ENCODE data around the gene ATN1. TPM values are rescaled to one million over a fixed set of nuclear protein-coding genes. Genes with fewer than 3 reads are reported as not detected.

Gene ATN1
- total RNA-seq, 2 experiments from 2014 or later = 0.98 to 6.7 TPM

DNA sequence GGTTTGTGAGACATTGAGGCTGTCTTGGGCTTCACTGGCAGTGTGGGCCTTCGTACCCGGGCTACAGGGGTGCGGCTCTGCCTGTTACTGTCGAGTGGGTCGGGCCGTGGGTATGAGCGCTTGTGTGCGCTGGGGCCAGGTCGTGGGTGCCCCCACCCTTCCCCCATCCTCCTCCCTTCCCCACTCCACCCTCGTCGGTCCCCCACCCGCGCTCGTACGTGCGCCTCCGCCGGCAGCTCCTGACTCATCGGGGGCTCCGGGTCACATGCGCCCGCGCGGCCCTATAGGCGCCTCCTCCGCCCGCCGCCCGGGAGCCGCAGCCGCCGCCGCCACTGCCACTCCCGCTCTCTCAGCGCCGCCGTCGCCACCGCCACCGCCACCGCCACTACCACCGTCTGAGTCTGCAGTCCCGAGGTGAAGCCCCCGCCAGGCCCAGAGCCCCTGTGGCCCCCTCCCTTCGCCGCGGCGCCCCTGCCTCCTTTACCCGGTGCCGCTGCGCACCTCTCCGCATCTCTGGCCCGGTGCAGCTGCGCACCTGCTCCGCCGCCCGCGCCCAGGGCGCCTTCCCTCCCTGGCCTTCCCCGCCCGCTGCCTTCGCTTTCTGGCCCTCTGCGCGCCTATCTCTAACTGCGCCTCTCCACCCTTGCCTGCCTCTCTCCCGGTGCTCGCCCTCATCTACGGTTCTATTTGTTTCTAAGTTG is 13.4 kb upstream of the ATN1 start, which contains the start of gene ENO2:
Gene ENO2, plus strand, starts transcription at position 335 of the 701 bp plus-strand sequence. CDS start 1,253 bp downstream, outside the sequence.
- POLR2A ChIA-PET = interaction anchor here (0.7 to 1.4 kb wide), 6 partner anchors 9 to 62 kb away, joined by 3 to 5 read pairs (median 4); partner anchors contain the start of genes C12orf57, RNU7-1 and USP5
- intact Hi-C loops (cut with micrococcal nuclease; ENCODE audit: unreplicated experiment) = loop anchor here (1.0 to 2.0 kb wide), 2 partner anchors 23 to 42 kb away; partner anchors contain the start of gene SPSB2
- BruUV-seq (replicated peaks) = no TSS peak

DNA sequence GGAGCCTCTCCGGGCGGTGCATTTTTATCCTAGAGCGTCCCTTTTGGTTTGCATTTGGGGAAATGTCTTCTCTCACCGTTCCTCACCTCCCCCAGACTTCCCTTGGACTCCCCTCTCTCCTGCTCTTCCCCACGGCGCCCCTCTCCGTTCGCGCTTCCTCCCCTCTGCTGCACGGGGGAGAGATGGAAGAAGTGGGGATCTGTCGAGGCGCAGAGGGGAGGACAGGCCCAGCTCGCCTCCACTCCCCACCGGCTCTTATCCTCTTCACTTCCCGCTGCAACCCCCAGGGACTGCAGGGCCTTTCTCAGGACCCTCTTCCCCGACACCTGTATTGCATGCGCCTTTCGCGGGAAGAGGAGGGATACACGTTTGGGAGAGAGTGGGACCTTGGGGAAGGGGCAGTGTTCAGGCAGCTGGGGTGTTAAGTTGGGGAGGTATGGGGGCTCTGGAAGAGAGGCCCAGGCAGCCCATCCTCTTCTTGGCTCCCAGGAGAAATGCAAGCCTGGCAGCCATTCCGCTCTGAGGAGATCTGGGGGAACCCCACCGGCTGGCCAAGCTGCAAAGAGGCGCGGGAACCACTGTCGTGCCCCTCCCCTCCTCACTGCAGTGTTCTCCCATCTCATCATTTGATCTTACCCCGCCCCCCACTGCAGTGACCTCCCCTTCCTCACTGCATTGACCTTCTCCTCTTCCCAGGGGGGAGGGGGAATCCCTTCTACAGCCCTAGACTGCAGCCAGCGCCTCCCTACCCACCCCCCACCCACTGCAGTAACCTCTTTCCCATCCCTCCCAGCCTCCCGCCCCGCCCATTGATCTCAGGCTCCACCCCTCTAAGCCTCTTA is 12.6 kb upstream of the ATN1 start:
- Histone ChIP-seq H2AFZ (ENCODE audit: low read length) (peak overlapping the region; percentile 80), H3K9me3 (ENCODE audit: low read length) (no peaks in the 10 kb centered on the region), H3K4me3 (ENCODE audit: low read depth, low read length, poor library complexity, severe bottlenecking) (peak overlapping the region; percentile 71), H3K27ac (ENCODE audit: low read depth, low read length, poor library complexity, severe bottlenecking) (no peak overlapping the region), H4K20me1 (ENCODE audit: insufficient read depth, low read length) (no peaks in the 10 kb centered on the region), H3K9me2 (ENCODE audit: insufficient read depth, low read length) (no peaks in the 10 kb centered on the region), H3K36me3 (ENCODE audit: insufficient read depth, low read length) (peaks cover 5% of the 10 kb centered on the region; the same call in 1 of the 2 replicates), H3K4me1 (ENCODE audit: insufficient read depth, low read length, poor library complexity, severe bottlenecking) (peaks cover 42% of the 10 kb centered on the region), H3K4me2 (ENCODE audit: low read length) (peak overlapping the region; percentile 73), H3K79me2 (ENCODE audit: insufficient read depth, low read depth, low read length) (no peaks in the 10 kb centered on the region)
- ChIA-PET CTCF (ENCODE audit: unreplicated experiment) (no interaction called here), POLR2A (interaction anchor here (0.7 to 1.3 kb wide), 3 partner anchors 28 to 63 kb away, joined by 4 to 5 read pairs (median 4); partner anchors contain the start of genes RNU7-1 and USP5)
- intact Hi-C loops (cut with micrococcal nuclease; ENCODE audit: unreplicated experiment) = loop anchor here (1.0 to 2.0 kb wide), 2 partner anchors 24 to 42 kb away; partner anchors contain the start of gene SPSB2
- TF ChIP-seq, protein P1, sequence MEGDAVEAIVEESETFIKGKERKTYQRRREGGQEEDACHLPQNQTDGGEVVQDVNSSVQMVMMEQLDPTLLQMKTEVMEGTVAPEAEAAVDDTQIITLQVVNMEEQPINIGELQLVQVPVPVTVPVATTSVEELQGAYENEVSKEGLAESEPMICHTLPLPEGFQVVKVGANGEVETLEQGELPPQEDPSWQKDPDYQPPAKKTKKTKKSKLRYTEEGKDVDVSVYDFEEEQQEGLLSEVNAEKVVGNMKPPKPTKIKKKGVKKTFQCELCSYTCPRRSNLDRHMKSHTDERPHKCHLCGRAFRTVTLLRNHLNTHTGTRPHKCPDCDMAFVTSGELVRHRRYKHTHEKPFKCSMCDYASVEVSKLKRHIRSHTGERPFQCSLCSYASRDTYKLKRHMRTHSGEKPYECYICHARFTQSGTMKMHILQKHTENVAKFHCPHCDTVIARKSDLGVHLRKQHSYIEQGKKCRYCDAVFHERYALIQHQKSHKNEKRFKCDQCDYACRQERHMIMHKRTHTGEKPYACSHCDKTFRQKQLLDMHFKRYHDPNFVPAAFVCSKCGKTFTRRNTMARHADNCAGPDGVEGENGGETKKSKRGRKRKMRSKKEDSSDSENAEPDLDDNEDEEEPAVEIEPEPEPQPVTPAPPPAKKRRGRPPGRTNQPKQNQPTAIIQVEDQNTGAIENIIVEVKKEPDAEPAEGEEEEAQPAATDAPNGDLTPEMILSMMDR (conservative IDR thresholded peaks at IDR 0.05; ENCODE audit: low read length) = no peak
- TF ChIP-seq EZH2phosphoT487 (IDR thresholded peaks at IDR 0.05; ENCODE audit: borderline replicate concordance, low read depth, low read length) = no peak
- no peak for DNase-seq (ENCODE audit: low spot score)
- BruUV-seq (replicated peaks) = TSS peak; percentile 49

More for the DNA sequence above, 13.4 kb upstream of the ATN1 start, which contains the start of gene ENO2:
- no peaks in the 10 kb centered on the region for H4K20me1 ChIP-seq (ENCODE audit: insufficient read depth, low read length)
- H3K9me3 ChIP-seq (ENCODE audit: low read length) = no peaks in the 10 kb centered on the region
- peak within 1 kb of the TSS; percentile 71 for H3K4me3 ChIP-seq (ENCODE audit: low read depth, low read length, poor library complexity, severe bottlenecking)
- no peaks in the 10 kb centered on the region for H3K79me2 ChIP-seq (ENCODE audit: insufficient read depth, low read depth, low read length)
- no peak for TF ChIP-seq EZH2phosphoT487 (IDR thresholded peaks at IDR 0.05; ENCODE audit: borderline replicate concordance, low read depth, low read length)
- TF ChIP-seq, protein P1 (conservative IDR thresholded peaks at IDR 0.05; ENCODE audit: low read length) = no peak
- peak; percentile 75 for DNase-seq (ENCODE audit: low spot score)
- peak within 1 kb of the TSS; percentile 4 for H3K27ac ChIP-seq (ENCODE audit: low read depth, low read length, poor library complexity, severe bottlenecking)
- CTCF ChIA-PET (ENCODE audit: unreplicated experiment) = no interaction called here
- H3K9me2 ChIP-seq (ENCODE audit: insufficient read depth, low read length) = no peaks in the 10 kb centered on the region
- H3K36me3 ChIP-seq (ENCODE audit: insufficient read depth, low read length) = peaks cover under 1% of the 10 kb centered on the region; the same call in 1 of the 2 replicates
- peaks cover 34% of the 10 kb centered on the region for H3K4me1 ChIP-seq (ENCODE audit: insufficient read depth, low read length, poor library complexity, severe bottlenecking)
- peak within 1 kb of the TSS; percentile 80 for H2AFZ ChIP-seq (ENCODE audit: low read length)
- peak within 1 kb of the TSS; percentile 73 for H3K4me2 ChIP-seq (ENCODE audit: low read length)

Data from OCI-LY7 (cell line).